Measurements from ENCODE around the gene TYW3. TPM values are rescaled to one million over a fixed set of nuclear protein-coding genes. Genes with fewer than 3 reads are reported as not detected.

TYW3 gene
- total and polyA plus RNA-seq, 2 of the 8 experiments (the other 6 are each of a cell fraction or from before 2014, with no cell fraction given): 6.9 to 31.4 TPM

DNA sequence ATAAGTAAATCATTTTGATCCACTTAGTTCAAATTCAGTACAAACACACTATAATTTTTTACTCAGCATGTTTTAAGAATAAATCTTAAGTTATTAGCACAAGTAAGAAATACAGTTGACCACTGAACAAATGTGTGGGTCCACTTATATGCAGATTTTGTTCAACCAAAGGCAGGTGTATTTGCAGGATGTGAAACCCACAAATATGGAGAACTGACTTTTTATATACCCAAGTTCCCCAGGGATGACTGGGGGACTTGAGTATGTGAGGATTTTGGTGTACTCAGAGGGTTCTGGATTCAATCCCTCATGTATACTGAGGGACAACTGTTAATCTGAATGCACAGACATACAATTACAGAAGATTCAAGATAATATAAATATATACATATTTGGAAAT, 33.6 kb upstream of the TYW3 start (continued):
- TF ChIP-seq TBP (IDR thresholded peaks at IDR 0.05; ENCODE audit: low read depth, low read length): no peak
